ENCODE results near the gene RPL26.

DNA sequence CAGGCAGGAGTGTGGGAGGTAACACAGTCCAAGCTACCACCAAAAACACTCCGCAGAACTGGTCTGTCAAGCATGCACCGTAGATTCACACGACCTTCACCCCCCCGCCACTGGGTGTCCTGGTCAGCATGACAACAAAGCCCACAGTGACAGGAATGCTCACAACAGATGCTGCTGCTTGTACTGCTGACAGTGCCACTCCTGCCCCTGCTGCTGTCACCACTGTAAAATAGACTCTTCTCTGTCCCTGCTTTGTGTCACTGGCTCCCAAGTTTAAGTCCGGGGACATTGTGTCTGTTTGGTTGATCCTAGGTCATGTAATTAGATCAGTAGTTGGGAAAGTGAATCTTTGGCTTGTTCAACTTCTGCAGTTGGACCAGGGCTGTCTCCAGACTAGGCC lies 50.3 kb downstream of the RPL26 start:
- TF ChIP-seq, protein P1, sequence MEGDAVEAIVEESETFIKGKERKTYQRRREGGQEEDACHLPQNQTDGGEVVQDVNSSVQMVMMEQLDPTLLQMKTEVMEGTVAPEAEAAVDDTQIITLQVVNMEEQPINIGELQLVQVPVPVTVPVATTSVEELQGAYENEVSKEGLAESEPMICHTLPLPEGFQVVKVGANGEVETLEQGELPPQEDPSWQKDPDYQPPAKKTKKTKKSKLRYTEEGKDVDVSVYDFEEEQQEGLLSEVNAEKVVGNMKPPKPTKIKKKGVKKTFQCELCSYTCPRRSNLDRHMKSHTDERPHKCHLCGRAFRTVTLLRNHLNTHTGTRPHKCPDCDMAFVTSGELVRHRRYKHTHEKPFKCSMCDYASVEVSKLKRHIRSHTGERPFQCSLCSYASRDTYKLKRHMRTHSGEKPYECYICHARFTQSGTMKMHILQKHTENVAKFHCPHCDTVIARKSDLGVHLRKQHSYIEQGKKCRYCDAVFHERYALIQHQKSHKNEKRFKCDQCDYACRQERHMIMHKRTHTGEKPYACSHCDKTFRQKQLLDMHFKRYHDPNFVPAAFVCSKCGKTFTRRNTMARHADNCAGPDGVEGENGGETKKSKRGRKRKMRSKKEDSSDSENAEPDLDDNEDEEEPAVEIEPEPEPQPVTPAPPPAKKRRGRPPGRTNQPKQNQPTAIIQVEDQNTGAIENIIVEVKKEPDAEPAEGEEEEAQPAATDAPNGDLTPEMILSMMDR (IDR thresholded peaks at IDR 0.05) = no peak
- TF ChIP-seq POLR2A (IDR thresholded peaks at IDR 0.05) = no peak

Data from thyroid gland (tissue), 4 donors.